ENCODE data around the gene THOP1. TPM values are rescaled to one million over a fixed set of nuclear protein-coding genes. Genes with fewer than 3 reads are reported as not detected.

The THOP1 gene
- polyA plus RNA-seq (2011; rRNA removed) (43.5 and 46.7 TPM in 2 replicates), polyA plus RNA-seq (2017; fragmentation: RNase III; extraction: RNeasy Plus Mini Kit Qiagen cat#74134 plus additional on column Dnase treatment) (87.7 to 90.5 TPM (median 89.9 TPM) in 3 replicates), polyA minus RNA-seq (2011; rRNA and poly(A)+ RNA removed) (51.0 and 51.2 TPM in 2 replicates)
- polyA plus RNA-seq (2012; cell fraction: cytosol; rRNA removed), result 150 and 176 TPM in 2 replicates
- 260 and 359 TPM in 2 replicates for polyA plus RNA-seq (2012; cell fraction: nucleus; rRNA removed)

DNA sequence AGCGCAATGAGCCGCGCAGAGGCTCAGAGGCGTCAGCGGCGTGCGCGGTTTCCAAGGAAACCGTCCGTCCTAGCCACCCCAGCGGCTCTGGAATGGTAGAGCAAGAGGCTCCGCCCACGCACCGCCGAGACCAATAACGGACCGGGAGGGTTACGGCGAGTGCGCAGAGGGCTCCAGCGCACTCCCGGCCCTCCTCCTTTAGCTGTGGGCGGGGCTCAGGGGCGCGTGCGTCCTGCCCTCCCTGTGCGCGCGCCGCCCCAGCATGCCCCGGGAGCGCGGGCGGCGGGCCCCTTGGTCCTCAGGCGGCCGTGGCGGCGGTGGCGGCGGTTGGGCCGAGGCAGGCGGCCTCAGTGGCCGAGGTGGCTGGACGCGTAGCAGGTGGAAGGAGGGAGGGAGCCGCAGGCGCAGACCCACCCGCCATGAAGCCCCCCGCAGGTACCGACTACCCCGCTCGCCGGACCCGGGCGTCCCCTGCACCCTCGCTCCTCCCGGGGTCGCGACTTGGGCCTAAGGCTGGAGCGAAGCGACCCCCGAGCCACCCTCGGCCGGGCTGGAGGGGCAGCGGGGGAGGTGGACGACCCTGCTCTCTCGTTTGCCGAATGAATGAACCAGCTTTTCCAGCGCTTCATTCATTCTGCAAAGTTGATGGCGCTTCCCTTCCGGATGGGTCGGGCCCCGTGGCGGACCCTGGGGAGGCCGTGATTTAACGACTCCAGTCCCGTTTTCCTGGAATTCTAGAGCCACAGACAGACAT, at the start of gene THOP1:
Gene THOP1 (plus strand): TSS at position 260 of the 754 bp plus-strand sequence. CDS start 160 bp downstream, at position 420.
- H3K4me3 ChIP-seq, result peak within 1 kb of the TSS; percentile 90
- CTCF ChIA-PET, result interaction anchor here (2.1 kb wide), 1 partner anchor 34 kb away, joined by 6 read pairs; the partner anchor contains the start of gene ZNF554

DNA sequence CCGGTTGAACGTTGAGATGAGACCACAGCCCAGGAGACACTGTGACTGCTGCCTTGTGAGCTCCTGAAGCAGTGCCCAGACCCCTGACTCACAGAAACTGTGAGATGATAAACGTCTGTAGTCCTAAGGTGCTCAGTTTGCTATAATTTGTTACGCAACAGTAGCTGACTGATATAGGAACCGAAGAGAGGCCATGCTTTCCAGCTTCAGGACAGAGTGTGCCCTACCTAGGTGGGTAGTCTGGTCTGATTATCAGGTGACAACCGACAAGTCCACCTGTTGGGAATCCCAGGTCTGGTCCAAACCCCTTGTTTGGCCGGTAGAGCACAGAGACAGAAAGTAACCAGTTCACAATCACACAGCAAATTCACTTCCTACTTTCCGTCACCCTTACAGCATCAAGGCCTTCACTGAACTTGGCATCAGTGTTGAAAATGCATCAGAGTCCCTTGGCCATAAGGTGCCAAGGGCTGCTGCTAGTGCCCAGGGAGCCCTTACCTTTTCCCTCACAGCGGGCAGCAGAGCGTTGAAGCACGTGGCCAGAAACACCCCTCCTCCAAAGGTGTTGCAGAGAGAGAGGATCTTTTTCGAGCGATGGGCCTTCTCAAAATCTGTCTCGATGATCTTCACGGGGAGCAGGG, 48.6 kb upstream of the THOP1 start:
- WGBS (ENCODE audit: missing lambda C conversion rate), result 85% methylated on average over 6 of the region's 15 CpGs
- H3K4me2 ChIP-seq, result no peak overlapping the region
- H3K27ac ChIP-seq, result no peak overlapping the region
- H3K9me3 ChIP-seq, result no peaks in the 10 kb centered on the region
- H3K4me3 ChIP-seq, result no peak overlapping the region
- ATAC-seq, result no peak
- ChIA-PET CTCF (interaction anchor here (1.3 kb wide), 1 partner anchor 88 kb away, joined by 3 read pairs; no protein-coding TSS in a partner anchor), POLR2A (no interaction called here)
- DNase-seq (ENCODE audit: low read depth in 1 of 2, low spot score in 1 of 2), result no peak
- 0 out of 3 replicates have a peak, but pooled peaks cover 3% of the 10 kb centered on the region for H3K4me1 ChIP-seq
- TF ChIP-seq CEBPB (IDR thresholded peaks at IDR 0.05) (0 out of 4 replicates have a peak, but pooled peaks of 1 of the 2 experiments have one; percentile 29), POLR2A (IDR thresholded peaks at IDR 0.05; ENCODE audit: low read length) (no peak), HDAC2 (IDR thresholded peaks at IDR 0.05) (no peak)
- TF ChIP-seq, protein P1, sequence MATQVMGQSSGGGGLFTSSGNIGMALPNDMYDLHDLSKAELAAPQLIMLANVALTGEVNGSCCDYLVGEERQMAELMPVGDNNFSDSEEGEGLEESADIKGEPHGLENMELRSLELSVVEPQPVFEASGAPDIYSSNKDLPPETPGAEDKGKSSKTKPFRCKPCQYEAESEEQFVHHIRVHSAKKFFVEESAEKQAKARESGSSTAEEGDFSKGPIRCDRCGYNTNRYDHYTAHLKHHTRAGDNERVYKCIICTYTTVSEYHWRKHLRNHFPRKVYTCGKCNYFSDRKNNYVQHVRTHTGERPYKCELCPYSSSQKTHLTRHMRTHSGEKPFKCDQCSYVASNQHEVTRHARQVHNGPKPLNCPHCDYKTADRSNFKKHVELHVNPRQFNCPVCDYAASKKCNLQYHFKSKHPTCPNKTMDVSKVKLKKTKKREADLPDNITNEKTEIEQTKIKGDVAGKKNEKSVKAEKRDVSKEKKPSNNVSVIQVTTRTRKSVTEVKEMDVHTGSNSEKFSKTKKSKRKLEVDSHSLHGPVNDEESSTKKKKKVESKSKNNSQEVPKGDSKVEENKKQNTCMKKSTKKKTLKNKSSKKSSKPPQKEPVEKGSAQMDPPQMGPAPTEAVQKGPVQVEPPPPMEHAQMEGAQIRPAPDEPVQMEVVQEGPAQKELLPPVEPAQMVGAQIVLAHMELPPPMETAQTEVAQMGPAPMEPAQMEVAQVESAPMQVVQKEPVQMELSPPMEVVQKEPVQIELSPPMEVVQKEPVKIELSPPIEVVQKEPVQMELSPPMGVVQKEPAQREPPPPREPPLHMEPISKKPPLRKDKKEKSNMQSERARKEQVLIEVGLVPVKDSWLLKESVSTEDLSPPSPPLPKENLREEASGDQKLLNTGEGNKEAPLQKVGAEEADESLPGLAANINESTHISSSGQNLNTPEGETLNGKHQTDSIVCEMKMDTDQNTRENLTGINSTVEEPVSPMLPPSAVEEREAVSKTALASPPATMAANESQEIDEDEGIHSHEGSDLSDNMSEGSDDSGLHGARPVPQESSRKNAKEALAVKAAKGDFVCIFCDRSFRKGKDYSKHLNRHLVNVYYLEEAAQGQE (IDR thresholded peaks at IDR 0.05), result no peak
- no peak for FAIRE-seq

More for the DNA sequence above, at the start of gene THOP1:
- no peak for FAIRE-seq
- TF ChIP-seq MYC (IDR thresholded peaks at IDR 0.05; ENCODE audit: borderline replicate concordance, low read length) (no peak), PHF8 (IDR thresholded peaks at IDR 0.05; ENCODE audit: borderline replicate concordance, low read depth) (peak; percentile 76), SREBF2 (IDR thresholded peaks at IDR 0.05) (no peak), POLR2A (IDR thresholded peaks at IDR 0.05; ENCODE audit: low read length) (peak; percentile 76), ZNF302 (CRISPR knock-in tag; IDR thresholded peaks at IDR 0.05) (no peak), JUN (IDR thresholded peaks at IDR 0.05) (peak in 1 of 2 experiments; percentile 72; a peak in 2 of 5 replicates), CBX8 (IDR thresholded peaks at IDR 0.05) (no peak), FOSL2 (IDR thresholded peaks at IDR 0.05) (no peak), FOSL2 (CRISPR knock-in tag; IDR thresholded peaks at IDR 0.05) (no peak), FOXS1 (CRISPR knock-in tag; IDR thresholded peaks at IDR 0.05) (no peak)
- TF ChIP-seq, protein P2, sequence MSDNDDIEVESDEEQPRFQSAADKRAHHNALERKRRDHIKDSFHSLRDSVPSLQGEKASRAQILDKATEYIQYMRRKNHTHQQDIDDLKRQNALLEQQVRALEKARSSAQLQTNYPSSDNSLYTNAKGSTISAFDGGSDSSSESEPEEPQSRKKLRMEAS (IDR thresholded peaks at IDR 0.05), result peak; percentile 59
- TF ChIP-seq, protein P3, sequence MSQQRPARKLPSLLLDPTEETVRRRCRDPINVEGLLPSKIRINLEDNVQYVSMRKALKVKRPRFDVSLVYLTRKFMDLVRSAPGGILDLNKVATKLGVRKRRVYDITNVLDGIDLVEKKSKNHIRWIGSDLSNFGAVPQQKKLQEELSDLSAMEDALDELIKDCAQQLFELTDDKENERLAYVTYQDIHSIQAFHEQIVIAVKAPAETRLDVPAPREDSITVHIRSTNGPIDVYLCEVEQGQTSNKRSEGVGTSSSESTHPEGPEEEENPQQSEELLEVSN (IDR thresholded peaks at IDR 0.05; ENCODE audit: borderline replicate concordance, low read depth), result 0 out of 2 replicates have a peak, but pooled peaks have one; percentile 47
- TF ChIP-seq, protein P4, sequence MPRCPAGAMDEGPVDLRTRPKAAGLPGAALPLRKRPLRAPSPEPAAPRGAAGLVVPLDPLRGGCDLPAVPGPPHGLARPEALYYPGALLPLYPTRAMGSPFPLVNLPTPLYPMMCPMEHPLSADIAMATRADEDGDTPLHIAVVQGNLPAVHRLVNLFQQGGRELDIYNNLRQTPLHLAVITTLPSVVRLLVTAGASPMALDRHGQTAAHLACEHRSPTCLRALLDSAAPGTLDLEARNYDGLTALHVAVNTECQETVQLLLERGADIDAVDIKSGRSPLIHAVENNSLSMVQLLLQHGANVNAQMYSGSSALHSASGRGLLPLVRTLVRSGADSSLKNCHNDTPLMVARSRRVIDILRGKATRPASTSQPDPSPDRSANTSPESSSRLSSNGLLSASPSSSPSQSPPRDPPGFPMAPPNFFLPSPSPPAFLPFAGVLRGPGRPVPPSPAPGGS (IDR thresholded peaks at IDR 0.05), result peak; percentile 19; the same call in 1 of the 3 replicates
- TF ChIP-seq, protein P1 (IDR thresholded peaks at IDR 0.05), result no peak
- Histone ChIP-seq H3K27ac (peak within 1 kb of the TSS; percentile 93 to 98), H3K4me1 (peaks cover 17% of the 10 kb centered on the region; the same call in 2 of the 3 replicates), H3K4me2 (peak within 1 kb of the TSS; percentile 96), H3K9me3 (no peaks in the 10 kb centered on the region)
- POLR2A ChIA-PET, result interaction anchor here (1.7 kb wide), 1 partner anchor 310 kb away, joined by 5 read pairs; the partner anchor contains the start of gene GADD45B
- 0% methylated on average over 31 of the region's 78 CpGs for WGBS (ENCODE audit: missing lambda C conversion rate)
- peak; percentile 87 to 97 for DNase-seq (ENCODE audit: low read depth in 1 of 2, low spot score in 1 of 2)
- ATAC-seq, result peak; percentile 89 to 93

Measured in A549 (cell line).